ENCODE data around the gene TERF2IP.

TERF2IP gene

DNA sequence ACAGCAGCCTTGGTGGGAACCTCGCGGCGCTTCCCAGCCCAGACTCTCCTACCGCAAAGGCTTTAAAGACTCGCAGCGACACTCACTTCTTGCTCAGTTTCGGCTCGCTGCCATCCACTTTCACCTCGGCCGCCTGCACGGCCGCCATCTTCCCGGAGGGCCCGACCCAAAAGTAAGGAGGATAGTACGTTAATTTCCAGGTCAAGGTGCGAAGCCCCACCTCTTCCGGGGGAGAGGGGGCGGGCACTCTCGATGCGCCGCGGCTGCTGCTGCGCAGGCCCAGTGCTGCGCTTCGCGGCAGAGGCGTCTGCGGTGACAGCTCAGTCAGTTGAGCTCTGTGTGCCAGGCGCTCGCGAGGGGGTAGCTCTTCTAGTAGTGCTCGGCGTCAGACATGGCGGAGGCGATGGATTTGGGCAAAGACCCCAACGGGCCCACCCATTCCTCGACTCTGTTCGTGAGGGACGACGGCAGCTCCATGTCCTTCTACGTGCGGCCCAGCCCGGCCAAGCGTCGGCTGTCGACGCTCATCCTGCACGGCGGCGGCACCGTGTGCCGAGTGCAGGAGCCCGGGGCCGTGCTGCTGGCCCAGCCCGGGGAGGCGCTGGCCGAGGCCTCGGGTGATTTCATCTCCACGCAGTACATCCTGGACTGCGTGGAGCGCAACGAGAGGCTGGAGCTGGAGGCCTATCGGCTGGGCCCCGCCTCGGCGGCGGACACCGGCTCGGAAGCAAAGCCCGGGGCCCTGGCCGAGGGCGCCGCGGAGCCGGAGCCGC lies at the start of gene TERF2IP, which contains the start of gene KARS1:
TSS of gene TERF2IP (plus strand) at position 282 of the 773 bp plus-strand sequence. CDS start at position 392, 110 bp downstream.
TSS of gene KARS1 (minus strand) at position 174 of the 773 bp plus-strand sequence. CDS start at position 148, 26 bp downstream.
- in situ Hi-C loops (cut with MboI; ENCODE audit: low pct_unique_long_range_greater_than_20kb, low sequenced_read_pairs, unreplicated experiment): no loop called here

DNA sequence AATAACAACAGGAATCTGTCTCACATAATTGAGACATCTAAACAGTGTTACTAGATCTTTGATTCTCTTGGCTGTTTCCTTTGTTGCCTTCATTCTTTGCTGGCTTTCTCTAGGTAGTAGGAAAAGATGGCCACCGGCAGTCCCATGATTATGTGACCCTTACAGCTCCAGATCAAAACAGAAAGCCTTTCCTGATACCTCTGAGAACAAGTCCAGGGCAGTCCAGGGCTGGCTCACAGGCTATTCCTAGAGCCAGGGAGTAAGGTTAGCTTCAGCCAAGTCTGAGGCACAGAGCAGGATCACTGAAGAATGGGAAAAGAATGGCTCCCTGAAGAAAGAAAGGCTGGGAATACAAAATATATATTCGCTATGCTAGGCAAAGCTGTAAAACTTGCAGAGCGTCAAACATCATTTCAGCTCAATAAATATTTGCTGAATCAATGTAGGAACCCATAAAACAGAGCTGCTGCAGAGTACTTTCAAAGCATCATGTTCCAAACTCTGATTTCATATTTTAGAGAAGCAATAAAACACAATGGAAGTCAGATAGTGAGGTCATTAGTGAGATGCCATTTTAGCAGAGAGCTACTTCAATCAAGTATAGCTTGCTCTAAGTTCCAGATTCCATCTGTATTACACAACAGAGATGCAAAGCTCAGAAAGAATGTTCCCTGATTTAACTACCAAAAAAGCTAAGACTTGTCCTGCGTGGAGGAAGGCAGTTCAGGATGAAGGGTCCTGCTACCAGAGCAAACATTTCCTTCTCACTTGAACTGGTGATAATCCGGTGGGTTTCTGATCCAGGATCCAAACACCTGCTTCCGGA lies 47.9 kb upstream of the TERF2IP start:
- in situ Hi-C loops (cut with MboI; ENCODE audit: low pct_unique_long_range_greater_than_20kb, low sequenced_read_pairs, unreplicated experiment): no loop called here
- DNase-seq (ENCODE audit: low spot score): no peak
- TF ChIP-seq, protein P1, sequence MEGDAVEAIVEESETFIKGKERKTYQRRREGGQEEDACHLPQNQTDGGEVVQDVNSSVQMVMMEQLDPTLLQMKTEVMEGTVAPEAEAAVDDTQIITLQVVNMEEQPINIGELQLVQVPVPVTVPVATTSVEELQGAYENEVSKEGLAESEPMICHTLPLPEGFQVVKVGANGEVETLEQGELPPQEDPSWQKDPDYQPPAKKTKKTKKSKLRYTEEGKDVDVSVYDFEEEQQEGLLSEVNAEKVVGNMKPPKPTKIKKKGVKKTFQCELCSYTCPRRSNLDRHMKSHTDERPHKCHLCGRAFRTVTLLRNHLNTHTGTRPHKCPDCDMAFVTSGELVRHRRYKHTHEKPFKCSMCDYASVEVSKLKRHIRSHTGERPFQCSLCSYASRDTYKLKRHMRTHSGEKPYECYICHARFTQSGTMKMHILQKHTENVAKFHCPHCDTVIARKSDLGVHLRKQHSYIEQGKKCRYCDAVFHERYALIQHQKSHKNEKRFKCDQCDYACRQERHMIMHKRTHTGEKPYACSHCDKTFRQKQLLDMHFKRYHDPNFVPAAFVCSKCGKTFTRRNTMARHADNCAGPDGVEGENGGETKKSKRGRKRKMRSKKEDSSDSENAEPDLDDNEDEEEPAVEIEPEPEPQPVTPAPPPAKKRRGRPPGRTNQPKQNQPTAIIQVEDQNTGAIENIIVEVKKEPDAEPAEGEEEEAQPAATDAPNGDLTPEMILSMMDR (IDR thresholded peaks at IDR 0.05; ENCODE audit: extremely low read depth, insufficient read depth, missing control alignments): no peak

More for the DNA sequence above, at the start of gene TERF2IP, which contains the start of gene KARS1:
- DNase-seq (ENCODE audit: low spot score): peak; percentile 94
- TF ChIP-seq, protein P1 (IDR thresholded peaks at IDR 0.05; ENCODE audit: extremely low read depth, insufficient read depth, missing control alignments): no peak

DNA sequence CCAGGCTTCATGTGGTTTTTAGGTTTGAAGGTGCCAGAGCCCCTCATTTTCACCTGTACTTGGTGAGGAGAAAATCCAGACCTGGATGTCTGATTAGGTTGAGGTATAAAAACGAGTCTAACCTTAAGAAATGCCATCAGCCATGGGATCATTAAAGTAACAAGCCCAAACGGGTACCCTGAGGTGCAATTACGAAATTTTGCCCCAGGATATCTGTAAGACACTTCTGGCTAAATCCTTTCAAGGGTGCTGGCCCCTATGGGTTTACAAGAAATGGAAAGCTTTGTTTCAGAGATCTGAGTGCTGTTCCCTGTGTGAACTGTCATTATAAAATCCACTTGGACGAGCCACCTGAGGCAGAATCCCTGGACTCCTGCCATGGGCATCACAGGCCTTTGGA lies 44.3 kb upstream of the TERF2IP start:
- TF ChIP-seq, protein P1 (IDR thresholded peaks at IDR 0.05; ENCODE audit: extremely low read depth, insufficient read depth, missing control alignments): no peak
- in situ Hi-C loops (cut with MboI; ENCODE audit: low pct_unique_long_range_greater_than_20kb, low sequenced_read_pairs, unreplicated experiment): no loop called here
- no peak for DNase-seq (ENCODE audit: low spot score)

DNA sequence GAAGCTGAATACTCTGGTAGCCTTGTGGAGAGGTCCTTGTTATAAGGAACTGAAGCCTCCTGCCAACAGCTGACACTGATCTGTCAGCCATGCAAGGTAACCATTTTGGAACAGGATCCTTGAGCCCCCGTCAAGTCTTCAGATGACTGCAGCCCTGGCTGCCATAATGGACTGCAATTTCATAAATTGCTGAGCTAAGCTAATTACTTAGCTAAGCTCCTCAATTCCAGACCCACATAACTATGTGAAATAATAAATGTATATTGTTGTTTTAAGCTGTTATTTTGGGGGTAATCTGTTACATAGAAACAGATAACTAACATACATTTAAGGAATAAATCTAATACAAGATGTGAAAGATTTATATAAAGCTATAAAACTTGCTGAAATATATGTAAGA lies 41.1 kb upstream of the TERF2IP start:
- DNase-seq (ENCODE audit: low spot score): no peak
- TF ChIP-seq, protein P1 (IDR thresholded peaks at IDR 0.05; ENCODE audit: extremely low read depth, insufficient read depth, missing control alignments): no peak
- in situ Hi-C loops (cut with MboI; ENCODE audit: low pct_unique_long_range_greater_than_20kb, low sequenced_read_pairs, unreplicated experiment): no loop called here

DNA sequence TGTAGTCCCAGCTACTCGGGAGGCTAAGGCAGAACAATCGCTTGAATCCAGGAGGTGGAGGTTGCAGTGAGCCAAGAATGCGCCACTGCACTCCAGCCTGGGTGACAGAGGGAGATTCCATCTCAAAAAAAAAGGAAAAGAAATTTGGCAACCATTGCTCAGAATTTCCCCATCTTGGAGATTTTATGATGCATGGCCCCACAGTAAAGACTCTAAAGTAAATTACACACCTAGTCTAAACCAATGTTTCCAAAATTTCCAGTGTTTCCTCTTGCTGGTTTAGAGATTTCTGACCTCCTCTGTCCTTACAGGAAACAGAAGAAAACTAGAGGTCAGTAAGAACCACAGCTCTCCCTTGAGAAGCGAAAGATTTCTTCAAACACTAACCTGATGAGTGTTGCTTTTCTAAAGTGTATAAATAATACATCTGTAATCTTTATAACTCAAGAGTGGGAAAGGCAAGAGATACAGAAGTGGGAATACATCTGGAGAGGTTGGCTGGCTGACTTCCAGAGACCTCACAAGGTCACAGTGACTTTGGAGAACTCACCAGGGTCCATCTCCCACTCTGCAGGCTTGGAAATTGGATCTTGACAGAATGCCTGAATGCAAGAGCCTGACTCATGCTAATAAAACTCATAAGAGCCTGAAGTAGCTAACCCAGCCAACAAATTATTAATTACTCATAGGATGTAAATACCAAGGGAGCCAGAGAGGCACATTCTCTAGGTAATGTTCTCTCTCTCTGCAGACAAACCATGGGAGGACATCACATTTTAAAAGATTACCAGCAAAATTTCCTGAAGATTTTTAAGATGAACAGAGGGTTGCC lies 33.3 kb upstream of the TERF2IP start:
- TF ChIP-seq, protein P1 (IDR thresholded peaks at IDR 0.05; ENCODE audit: extremely low read depth, insufficient read depth, missing control alignments): no peak
- DNase-seq (ENCODE audit: low spot score): no peak
- in situ Hi-C loops (cut with MboI; ENCODE audit: low pct_unique_long_range_greater_than_20kb, low sequenced_read_pairs, unreplicated experiment): no loop called here

GRCh38 chr16:75615619-75616018 lies 32.0 kb upstream of the TERF2IP start:
- TF ChIP-seq, protein P1 (IDR thresholded peaks at IDR 0.05; ENCODE audit: extremely low read depth, insufficient read depth, missing control alignments): no peak
- in situ Hi-C loops (cut with MboI; ENCODE audit: low pct_unique_long_range_greater_than_20kb, low sequenced_read_pairs, unreplicated experiment): no loop called here

More at GRCh38 chr16:75615619-75616018, 32.0 kb upstream of the TERF2IP start:
- DNase-seq (ENCODE audit: low spot score): no peak

Data from GM13977 (cell line).